GM21447 (cell line): ENCODE measurements around the gene IGFN1.
"Not testable (repeated sequence)": the region's sequence is repeated elsewhere in the genome, so short reads cannot be mapped to it uniquely, and the experiment has no call there.

Source experiments
- ATAC-seq: cut with Tn5 transposase; IDR thresholded peaks from one replicate; pipeline ENCODE4 v1.9.1; 2021; ENCODE audit not compliant: unreplicated experiment

The IGFN1 gene

DNA sequence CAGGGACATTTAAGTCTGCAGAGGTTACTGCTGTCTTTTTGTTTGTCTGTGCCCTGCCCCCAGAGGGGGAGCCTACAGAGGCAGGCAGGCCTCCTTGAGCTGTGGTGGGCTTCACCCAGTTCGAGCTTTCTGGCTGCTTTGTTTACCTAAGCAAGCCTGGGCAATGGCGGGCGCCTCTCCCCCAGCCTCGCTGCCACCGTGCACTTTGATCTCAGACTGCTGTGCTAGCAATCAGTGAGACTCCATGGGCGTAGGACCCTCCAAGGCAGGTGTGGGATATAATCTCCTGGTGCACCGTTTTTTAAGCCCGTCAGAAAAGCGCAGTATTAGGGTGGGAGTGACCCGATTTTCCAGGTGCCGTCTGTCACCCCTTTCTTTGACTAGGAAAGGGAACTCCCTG lies 49.0 kb downstream of the IGFN1 start:
- ATAC-seq = not testable (repeated sequence)

DNA sequence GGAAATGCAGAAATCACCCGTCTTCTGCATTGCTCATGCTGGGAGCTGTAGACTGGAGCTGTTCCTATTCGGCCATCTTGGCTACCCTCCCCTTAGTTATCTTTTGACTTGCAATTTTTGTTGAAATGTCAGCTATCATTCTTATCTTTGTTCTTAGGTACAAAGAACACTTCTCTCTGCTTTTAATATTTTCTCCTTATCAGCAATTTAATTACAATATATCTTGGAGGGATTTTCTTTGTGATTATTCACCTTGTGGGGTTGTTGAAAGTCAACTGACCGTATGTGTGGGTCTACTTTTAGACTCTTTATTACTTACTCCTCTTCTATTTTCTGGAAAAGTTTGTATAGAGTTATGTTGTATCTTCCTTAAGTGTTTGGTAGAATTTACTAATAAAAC lies 49.5 kb downstream of the IGFN1 start:
- no peak for ATAC-seq

DNA sequence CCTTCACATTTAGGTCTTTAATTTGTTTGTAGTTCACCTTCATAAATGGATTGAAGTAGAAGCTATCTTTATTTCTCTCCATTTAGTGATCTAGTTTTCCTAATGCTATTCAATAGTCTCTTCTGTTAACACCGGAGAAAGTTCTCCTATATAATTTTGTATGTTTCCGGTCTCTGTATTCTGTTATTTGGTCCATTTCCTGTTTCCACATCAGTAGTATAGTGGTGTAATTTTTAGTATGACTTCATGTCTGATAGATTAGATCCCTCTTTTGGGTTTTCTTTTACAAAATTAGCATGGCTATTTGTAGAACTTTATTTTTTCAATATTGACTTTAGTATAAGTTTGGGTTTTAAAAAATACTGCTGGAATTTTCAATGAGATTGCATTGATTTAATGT lies 51.1 kb downstream of the IGFN1 start:
- ATAC-seq = no peak

DNA sequence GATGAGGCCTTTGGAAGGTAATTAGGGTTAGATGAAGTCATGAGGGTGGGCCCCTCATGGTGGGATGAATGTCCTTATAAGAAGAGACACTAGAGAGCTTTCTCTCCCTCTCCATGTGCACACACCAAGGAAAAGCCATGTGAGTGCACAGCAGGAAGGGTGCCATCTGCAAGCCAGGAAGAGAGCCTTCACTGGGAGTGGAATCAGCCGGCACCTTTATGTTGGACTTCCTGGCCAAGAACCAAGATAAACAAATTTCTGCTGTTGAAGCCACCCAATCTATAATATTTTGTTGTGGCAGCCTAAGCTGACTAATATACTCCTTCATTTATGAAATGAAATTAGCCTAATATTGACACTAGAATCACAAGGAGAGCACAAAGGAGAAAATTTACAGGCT lies 54.5 kb downstream of the IGFN1 start:
- no peak for ATAC-seq

DNA sequence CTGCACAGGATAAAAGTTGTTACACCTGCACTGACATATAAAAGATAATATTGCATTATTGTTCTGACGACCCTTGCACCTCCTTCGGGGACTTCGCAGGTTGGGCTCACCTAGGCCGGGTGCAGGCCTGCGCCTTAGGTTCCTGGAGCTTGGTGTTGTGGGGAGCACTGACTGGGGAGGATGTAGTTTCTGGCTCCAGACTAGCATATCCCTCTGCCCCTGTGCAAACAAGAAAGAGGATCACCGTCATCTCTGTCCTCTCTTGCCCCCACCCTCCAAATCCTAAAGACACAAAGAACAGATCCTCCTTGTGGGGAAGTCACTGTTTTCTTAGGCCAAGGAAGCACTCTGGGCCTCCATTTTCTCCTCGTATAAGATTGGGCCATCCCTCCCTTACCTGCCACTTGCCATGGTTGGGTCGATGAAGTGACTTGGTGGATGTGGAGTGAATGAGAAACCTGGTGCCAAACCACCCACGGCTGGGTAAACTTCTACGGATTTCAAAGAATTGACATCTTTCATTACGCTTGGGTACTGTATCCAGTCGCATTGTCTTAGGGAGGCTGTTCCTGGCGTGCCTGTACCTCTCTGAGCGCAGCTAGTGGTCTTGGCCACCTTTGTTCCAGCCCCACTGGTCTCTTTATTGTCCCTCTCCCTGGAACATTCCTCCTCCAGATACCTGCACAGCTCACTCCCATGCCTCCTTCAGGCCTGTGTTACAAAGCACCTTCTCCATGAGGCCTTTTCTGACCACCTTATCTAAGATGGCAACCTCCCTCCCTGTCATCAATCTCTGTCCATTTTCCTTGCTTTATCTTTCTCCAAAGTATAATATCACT lies 58.3 kb downstream of the IGFN1 start:
- ATAC-seq = no peak

DNA sequence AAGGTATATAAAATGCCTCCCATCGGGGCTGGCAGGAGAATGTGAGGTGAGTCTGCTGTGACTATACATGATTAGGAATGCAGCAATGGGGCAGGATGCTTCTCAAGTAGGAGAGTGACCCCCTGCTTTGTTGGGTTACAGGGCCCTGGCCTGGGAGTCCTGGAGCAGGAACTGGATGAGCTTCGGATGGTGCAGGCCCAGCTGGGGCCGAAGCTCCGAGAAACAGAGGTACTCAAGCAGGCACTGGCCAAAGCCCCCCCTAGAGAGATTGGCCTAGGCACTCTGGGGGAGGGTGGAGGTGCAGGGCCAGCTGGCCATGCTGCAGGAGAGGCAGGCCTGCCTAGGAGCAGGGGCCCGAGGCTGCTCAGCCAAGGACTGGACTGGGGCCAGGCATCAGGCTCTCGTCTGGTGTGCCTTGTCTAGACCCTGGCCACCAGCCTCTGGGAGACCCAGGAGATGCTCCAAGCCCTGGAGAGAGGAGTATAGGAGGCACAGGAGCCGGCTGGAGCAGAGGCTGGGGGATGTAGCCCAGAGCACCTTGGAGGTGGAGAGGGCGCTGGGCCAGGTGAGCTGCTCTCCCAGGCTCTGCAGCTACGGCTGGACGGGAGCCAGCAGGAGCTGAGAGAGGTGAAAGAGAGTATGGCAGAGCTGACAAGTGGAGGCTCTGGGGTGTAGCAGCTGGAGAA lies 59.8 kb downstream of the IGFN1 start:
- ATAC-seq = no peak

DNA sequence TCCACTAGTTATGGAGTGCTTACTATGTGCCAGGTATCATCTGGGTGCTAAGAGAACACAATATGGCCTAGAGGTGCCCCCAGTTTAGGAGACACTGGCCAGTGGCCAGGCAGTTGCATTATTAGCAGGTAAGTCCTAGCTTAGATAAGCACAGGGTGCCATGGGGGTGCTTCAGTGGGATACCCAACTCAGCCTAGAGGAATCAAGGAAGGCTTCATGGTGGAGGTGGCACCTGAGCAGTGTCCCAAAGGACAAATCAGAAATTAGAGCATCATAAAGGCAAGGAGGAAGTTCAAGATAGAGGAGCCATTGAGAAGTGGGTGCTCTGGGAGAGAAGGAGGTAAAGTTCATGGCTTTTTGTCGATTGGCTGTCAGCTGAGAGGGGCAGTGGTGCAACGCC lies 60.8 kb downstream of the IGFN1 start:
- ATAC-seq = no peak

DNA sequence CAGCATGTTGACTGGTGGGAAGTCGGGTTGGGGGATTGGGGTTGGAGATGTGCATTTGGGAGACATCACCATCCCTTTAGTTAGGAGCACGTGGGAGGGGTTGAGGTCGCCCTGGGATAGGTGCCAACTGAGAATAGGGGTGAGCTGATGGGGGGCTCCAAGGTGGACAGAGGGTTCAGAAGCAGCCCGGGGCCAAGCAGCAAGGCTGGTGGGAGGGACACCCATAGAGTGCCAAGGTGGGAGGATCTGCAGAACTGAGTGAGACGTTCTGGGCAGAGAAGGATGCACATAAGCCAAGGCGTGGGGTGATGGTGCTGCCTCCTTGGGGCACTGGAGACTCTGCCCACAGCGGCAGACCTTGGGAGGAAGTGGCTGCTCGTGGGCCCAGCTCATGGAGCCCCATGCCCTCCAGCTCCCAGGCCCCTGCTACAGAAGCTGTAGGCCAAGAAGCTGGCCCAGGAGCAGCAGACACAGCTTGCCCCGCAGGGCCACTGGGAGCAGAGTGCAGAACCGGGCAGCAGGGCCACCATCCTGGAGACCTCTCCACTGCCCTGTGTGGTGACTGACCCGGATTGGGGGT lies 61.3 kb downstream of the IGFN1 start:
- ATAC-seq = no peak

DNA sequence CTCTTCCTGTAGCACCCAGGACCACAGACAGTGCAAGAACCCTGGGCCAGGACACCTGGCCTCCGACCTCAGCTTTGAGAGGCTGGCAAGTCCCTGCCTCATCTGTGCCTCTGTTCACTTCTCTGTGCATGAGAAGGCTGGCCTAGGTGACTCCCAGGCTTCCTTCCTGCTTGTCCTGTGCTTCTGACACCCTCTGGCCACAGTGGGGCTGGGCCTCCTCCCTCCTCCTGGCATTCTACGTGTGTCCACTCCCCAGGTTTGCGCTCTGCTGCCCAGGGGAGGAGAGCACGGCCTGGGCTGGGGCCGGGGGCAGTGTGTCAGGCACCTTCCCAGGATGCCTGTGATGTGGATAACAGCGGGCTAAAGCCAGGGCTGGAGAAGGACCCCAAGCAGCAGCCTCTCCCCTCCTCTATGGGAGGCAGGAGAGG lies 62.3 kb downstream of the IGFN1 start:
- no peak for ATAC-seq

DNA sequence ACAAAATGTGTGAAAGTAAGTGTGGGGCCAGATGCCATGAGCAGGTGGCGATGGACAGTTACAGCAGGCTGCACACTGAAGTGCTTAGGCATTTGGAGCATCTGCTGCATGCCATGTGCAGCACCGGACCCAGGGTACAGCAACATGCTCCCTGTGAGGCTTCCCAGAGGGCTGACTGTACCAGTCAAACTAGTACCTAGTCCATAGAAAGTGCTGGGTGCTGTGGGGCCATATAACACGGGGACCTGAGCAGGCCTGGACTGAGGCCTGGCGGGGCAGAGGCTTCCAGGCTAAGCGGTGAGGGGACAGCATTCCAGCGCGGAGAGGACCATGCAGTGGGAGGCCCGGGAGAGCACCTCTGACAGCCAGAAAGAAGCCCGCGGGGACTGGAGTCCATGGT lies 62.8 kb downstream of the IGFN1 start:
- ATAC-seq = no peak

DNA sequence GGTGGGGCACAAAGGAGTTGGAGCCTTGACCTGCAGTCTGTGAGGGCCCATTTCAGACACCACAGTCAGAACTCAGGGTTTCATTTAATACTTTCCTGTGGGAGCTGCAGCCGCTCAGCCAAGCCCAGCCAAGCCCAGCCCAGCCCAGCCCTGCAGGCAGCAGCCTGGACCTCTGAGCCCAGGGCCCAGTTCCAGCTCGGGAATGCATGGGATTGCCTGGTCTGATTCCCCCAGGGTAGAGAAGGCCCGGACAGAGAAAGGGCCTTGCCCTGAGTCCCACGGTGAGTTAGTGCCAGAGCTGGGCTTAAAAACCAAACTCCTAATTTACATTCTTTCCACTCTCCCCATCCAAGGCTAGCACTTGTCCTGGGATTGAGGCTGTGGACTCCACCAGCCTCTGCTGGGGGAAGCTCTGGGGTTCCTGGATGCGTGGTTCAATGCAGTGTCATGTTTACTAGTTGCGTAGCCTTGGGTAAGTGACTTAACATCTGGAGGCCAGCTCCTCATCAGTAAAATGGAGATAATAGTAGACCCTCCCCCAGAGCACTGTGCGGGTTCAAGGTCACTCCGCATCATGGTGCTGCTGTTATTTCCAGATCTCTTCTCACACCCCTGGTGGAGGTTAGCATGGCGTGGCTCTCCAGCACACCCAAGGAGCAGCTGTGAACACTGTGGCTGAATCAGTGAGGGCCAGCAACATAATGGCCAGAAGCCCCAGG lies 63.4 kb downstream of the IGFN1 start:
- no peak for ATAC-seq

DNA sequence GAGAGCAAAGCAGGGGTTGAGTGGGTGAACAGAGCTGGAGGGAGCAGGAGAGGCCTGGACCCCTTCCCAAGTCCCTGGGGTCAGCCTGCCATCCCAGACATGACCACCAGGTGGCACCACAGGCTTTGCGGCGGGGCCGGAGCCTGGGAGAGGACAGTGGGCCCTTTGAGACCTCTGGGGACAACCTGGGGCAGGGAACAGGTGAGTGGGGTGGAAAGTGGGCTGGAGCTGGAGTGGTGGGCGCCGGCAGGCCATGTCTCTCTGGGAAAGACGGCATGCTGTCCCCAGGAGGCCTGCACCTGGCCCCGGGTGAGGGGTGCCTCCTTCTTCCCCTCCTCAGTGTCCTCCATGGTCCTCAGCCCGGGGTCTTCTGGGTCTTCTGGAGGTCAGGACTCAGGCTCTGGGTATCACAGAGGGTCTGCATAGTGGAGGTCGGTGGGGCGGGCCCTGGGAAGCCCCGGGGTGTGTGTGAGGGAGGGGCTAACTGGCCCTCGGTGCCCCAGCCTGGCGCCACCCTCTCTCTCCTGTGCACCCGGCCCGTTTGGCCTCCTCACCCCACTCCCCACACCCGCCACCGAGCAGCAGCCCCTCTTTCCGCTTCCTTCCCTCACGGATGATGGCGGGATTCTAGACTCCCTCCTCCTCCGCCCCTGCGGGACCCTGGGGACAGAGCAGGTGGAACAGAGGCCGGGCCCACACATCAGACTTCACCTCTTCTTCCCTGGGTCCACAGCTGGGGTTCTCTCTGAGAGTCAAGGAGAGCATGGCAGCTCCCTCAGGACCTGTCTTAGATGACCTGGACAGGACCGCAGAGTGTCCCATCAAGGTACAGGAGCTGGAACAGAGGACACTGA lies 64.2 kb downstream of the IGFN1 start:
- no peak for ATAC-seq

DNA sequence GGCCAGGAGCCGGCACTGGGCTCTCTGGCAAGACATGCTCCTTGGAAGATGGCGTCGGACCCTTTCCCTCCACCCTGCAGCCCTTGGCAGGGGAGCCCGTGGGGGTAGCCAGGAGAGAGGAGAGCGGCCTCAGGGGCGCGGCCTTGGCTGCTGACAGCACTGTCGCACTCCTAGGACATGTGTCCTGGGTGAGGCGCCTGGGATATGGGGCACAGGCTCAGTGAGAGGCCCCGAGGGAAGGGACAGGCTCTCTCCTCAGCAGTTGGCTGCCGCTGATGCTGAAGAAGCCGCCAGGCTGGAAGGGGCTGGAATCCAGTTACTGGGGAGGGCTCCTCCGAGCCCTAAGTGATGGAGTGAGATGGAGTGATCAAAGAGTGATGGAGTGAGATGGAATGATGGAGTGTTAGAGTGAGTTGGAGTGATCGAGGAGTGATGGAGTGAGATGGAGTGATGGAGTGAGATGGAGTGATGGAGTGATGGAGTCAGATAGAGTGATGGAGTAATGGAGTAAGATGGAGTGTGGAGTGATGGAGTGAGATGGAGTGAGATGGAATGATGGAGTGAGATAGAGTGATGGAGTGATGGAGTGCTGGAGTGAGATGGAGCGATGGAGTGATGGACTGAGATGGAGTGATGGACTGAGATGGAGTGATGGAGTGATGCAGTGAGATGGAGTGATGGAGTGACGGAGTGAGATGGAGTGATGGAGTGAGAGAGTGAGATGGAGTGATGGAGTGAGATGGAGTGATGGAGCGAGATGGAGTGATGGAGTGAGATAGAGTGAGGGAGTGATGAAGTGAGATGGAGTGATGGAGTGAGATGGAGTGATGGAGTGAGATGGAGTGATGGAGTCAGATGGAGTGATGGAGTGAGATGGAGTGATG lies 65.1 kb downstream of the IGFN1 start:
- ATAC-seq = no peak

DNA sequence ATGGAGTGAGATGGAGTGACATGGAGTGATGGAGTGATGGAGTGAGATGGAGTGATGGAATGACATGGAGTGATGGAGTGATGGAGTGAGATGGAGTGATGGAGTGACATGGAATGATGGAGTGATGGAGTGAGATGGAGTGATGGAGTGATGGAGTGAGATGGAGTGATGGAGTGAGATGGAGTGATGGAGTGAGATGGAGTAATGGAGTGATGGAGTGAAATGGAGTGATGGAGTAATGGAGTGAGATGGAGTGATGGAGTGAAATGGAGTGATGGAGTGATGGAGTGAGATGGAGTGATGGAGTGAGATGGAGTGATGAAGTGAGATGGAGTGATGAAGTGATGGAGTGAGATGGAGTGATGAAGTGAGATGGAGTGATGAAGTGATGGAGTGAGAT lies 67.5 kb downstream of the IGFN1 start:
- not testable (repeated sequence) for ATAC-seq

DNA sequence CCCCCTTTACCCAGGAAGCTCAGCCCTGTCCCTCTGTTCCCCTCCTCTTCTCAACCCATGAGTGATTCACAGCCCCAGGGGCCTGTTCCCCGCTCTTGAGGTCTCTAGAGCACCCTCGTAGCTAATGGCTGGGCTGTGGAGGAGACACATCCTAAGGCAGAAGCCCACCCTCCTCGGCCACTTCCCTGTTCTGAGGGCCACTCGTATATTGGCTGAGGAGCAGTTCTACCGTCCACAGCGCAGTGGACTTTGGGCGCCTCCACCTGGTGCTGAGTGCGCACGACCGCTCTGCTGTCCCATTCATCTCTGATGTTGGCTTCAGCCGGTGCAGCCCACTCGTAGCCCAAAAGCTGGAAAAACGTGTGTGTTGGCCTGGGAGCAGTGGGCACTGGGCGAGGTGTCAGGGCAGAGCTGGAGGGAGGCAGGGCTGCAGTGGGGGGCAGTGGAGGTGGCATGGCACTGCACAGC lies 68.2 kb downstream of the IGFN1 start:
- ATAC-seq = no peak

DNA sequence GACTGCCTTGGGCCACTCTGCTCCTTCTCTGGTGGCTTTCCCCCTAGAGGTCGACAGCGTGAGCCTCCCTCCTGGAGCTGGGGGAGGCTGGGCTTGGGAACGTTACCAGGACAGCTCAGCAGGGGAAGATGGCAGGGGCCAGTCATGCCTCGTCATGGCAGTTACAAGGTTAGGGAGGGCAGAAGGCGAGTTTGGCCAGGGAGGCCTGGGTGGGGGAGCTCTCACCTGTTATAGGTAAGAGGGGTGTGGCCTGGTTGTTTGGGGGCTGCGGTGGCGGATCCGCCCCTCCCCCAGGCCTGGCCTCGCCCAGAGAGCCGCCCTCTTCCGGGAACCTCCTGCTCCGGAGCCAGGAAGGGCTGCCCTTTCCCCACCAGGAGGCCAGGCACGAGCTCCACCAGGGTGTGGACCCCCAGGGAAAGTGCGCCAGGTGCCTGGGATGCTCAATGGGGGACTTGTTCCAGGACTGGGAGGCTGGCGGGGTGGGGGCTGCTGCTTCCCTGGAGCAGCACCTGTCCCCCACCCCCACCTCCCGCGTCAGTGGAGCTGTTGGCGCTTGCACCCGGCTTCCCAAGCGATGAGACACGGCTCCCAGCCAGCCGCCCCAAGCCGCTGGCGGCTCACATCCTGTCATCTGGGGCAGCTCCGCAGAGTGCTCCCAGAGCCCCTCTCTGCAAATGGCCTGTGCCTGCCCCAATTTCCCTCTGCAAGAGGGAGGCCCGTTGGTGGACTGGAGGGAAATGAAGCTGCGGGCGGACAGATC lies 69.0 kb downstream of the IGFN1 start:
- no peak for ATAC-seq

DNA sequence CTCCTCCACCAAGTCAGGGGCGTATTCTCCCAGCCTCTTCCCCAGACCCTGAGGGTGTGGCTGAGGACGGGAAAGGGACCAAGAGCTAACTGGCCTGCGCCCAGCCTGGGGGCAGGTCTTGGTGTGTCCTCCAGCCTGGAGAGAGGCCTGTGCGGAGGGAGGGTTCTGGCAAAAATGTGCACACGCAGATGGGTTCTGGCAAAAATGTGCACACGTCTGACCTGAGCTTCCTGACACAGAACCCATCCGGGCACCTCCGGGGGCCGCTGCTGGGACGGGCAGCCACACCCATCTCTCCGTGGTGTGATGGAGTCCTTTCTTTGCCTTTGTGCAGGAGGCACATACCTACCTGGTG lies 69.6 kb downstream of the IGFN1 start:
- ATAC-seq = no peak

DNA sequence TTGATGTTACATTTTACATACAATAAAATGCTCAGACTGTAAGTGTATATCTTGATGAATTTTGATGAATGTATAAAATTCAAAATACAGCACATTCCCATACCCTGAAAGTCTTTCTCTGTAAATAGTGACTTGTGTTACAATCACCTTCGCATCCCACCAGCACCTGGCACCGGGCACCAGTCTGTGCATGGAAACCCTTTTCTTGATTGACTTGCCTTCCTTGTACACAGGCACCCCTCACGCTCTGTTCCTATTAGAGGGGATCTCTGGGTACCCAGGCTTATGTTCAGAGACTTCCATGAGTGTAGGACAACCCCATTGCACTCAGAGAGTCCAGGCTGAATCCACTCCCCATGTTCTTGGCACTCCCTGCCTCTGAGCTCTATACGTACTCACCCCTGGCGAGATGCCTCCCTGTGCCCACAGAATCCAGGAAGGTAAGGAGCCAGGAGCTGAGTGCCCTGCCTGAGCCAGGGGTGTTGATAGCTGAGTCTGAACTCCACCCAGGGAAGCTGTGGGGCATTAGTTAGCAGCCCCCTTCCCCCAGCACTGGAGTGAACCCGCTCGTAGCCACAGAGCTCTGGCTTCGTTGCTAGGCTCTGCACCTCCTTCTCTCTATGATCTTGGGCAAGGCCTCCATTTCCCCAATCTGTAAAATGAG lies 70.2 kb downstream of the IGFN1 start:
- no peak for ATAC-seq
